MV-4-11 (cell line): ENCODE results near the gene DHX58.

ENCODE experiments used
- DNase-seq: peaks from one replicate; lab custom pipeline; 2025; lab: John Stamatoyannopoulos, UW

Gene DHX58

GRCh38 chr17:42053731-42054500 lies 58.6 kb downstream of the DHX58 start:
- DNase-seq: no peak

- DNase-seq: no peak
These were observed 60.1 kb downstream of the DHX58 start for GRCh38 chr17:42052346-42052877.

GRCh38 chr17:42051645-42052044 lies 60.9 kb downstream of the DHX58 start:
- no peak for DNase-seq
